HG03439 (cell line): Measurements from ENCODE around the gene CDH12.
"Not testable (repeated sequence)": the region's sequence is repeated elsewhere in the genome, so short reads cannot be mapped to it uniquely, and the experiment has no call there.

ENCODE experiments used
- ATAC-seq: cut with Tn5 transposase; IDR thresholded peaks from one replicate; pipeline ENCODE4 v1.9.1; 2021; ENCODE audit warnings: mild to moderate bottlenecking, moderate library complexity; ENCODE audit not compliant: unreplicated experiment

CDH12 gene

GRCh38 chr5:22471154-22471553 lies 382.0 kb downstream of the CDH12 start:
- ATAC-seq = no peak

- ATAC-seq = no peak
These were observed 382.7 kb downstream of the CDH12 start for GRCh38 chr5:22470408-22470807.

- no peak for ATAC-seq
These were observed 387.5 kb downstream of the CDH12 start for GRCh38 chr5:22465616-22466015.

DNA sequence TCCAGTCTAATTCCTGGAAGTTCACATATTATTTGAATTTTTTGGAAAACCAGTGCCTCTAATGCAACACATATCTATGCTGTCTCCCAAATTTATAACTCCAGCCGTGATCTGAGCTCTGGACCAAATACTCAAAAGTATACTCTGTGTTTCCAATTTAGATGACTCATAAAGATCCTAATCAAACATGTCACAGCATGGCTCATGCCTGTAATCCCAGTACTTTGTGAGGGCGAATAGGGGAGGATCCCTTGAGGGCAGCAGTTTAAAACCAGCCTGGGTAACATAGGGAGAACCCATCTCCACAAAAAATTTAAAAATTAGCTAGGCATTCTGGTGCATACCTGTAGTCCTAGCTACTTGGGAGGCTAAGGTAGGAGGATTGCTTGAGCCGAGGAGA lies 388.0 kb downstream of the CDH12 start:
- ATAC-seq = no peak

DNA sequence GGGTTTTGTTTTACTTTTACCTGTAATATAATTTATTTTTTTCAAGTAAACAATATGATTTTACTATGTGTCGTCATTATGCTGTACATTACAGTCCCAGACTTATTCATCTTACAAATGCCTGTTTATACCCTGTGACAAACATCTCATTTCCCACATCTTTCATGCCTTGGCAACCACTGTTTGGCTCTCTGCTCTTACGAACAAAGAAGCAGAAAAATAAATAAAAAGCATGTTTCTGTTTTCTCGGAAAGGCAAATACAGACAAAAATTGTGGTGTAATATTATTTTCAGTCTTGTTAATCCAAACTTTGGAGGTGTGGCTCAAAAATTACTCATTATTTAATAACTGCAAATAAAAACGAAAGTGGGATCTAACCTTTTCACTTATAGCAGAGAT lies 393.0 kb downstream of the CDH12 start:
- ATAC-seq = no peak

GRCh38 chr5:22432905-22433304 lies 420.2 kb downstream of the CDH12 start:
- no peak for ATAC-seq

- no peak for ATAC-seq
These were observed 421.3 kb downstream of the CDH12 start for GRCh38 chr5:22431840-22432239.

GRCh38 chr5:22431406-22431805 lies 421.7 kb downstream of the CDH12 start:
- ATAC-seq = no peak

- no peak for ATAC-seq
These were observed 441.4 kb downstream of the CDH12 start for GRCh38 chr5:22411554-22412349.

DNA sequence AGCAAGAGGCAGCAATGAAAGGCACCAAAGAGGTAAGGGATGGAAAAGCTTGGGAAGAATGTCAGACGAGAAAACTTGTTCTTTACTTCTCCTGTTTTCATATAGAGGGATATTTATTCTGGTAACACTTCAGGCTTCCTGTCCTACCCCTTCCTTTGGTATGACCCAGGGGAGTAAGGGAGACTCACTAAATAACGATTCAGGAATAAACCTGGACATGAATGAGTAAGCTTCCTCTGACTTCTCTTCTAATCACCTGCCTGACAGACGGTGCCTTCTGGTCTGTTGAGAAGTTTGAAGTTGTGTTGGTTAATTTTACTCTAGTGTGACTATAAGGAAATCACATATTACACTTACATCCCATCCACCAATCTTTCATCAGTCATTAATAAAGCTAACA lies 461.2 kb downstream of the CDH12 start:
- ATAC-seq = no peak

DNA sequence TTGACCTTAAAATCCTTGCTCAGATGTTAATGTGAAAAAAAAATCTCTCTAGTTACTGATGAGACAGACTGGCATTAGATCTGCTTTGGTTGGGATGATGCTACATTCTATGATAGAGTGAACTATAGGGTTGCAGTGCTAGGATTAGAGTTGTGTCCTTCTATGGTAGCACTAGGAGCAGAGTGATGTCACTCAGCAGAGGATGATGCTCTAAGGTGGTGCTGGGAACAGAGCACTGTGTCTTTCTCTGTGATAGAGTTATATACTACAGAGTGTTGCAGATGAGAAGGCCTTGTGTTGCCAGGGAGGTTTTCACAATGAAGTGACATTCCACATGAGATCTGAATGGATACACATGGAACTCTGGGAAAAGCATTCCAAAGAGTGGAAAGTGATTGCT lies 462.3 kb downstream of the CDH12 start:
- no peak for ATAC-seq

DNA sequence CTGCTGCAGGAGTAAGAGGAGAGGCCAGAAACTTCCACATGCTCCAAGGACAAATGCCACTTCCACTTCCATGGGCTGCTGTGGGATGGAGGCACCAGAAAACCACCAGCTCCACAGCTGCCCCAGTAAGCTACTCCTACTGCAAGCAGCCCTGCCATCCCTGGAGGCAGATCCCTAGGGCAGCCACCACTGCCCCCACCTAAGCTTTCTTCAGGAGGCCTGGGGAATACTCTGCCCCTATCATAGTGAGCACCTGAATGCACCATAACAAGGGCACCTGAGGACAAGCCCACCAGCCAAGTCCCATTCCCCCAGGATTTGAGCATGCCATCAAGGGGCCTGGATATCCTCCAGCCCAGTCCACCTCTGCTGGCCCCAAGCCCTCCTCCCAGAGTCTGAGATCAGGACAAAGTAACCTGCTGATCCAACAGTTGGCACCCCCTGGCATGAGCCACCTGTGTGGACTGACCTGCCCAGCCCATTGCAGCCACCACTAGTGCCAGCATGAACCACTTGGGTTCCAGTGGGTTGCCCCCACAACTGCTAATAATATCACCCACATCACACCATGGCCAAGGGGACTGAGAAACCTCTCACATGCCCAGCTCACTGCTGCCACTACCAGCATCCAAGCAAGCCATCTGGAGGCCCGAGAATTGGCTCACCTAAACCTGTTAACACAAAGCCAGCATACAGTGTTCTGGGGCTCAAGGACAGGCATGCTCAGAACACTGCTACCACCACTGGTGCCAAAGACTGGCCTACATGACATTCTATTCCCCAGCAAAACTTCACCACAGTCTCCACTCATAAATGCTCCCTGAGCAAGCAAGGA lies 480.1 kb downstream of the CDH12 start:
- no peak for ATAC-seq

DNA sequence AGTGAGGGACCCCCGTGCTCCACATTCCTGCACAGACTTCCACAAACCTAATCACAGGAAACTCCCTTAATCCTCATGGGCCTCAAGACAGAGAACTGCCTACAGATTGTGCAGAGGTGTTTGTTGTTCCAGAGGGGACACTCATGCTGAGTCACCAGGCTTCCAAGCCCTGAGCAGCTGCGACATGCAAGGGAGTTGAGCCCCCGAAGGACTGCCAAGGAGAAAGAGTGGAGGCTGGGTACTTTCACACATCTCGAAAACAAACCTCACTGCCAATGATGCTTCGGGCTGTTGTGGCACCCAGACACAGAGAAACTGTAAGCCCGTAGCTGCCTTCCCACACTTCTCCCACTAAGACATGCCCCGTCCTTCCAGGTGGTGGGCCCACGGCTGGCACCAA lies 480.8 kb downstream of the CDH12 start:
- no peak for ATAC-seq

GRCh38 chr5:22354956-22355355 lies 498.2 kb downstream of the CDH12 start:
- ATAC-seq = no peak

GRCh38 chr5:22352493-22352892 lies 500.7 kb downstream of the CDH12 start:
- ATAC-seq = no peak

- no peak for ATAC-seq
These were observed 502.0 kb downstream of the CDH12 start for GRCh38 chr5:22351178-22351577.

- ATAC-seq = no peak
These were observed 505.1 kb downstream of the CDH12 start for GRCh38 chr5:22348027-22348426.

GRCh38 chr5:22344000-22344399 lies 509.1 kb downstream of the CDH12 start:
- no peak for ATAC-seq

GRCh38 chr5:22341406-22341805 lies 511.7 kb downstream of the CDH12 start:
- ATAC-seq = no peak

- not testable (repeated sequence) for ATAC-seq
These were observed 520.2 kb downstream of the CDH12 start for GRCh38 chr5:22332949-22333348.

- no peak for ATAC-seq
These were observed 523.5 kb downstream of the CDH12 start for GRCh38 chr5:22329683-22330082.

DNA sequence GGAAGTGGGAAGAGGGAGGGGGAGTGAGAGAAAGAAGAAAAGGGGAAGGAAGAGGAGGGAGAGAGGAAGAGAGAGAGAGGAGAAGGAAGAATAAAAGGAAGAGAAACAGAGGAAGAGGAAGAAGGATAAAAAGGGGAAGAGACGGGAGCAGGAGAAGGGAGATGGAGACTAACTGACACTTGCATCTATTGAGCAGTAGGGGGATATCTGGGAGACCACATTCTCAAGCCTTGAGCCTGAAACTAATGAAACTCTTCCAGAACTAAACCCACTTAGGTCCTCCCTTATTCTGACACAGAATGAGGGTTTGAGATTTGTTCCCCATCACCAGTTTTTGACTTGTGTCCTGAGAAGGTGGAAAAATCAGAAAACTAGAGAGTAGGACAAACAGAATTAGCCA lies 533.3 kb downstream of the CDH12 start:
- no peak for ATAC-seq
